Activated CD4-positive, alpha-beta T cell treated with anti-CD3 and anti-CD28 coated beads, Interleukin-2, Interleukin-6, amounts not matched to agents 100 ng/mL and 50 ng/mL, durations not matched to agents 16 hours and 8 hours (primary cell): ENCODE results near the gene SSBP3.
"Not testable (repeated sequence)": the region's sequence is repeated elsewhere in the genome, so short reads cannot be mapped to it uniquely, and the experiment has no call there.

Experiments
- DNase-seq: peaks from one replicate; pipeline ENCODE4 v3.0.0-alpha.2; 2020

SSBP3 gene

GRCh38 chr1:54391450-54392209 lies 14.6 kb downstream of the SSBP3 start:
- no peak for DNase-seq

- DNase-seq = no peak
Observed at GRCh38 chr1:54390655-54391054, 15.5 kb downstream of the SSBP3 start.

- not testable (repeated sequence) for DNase-seq
Observed at GRCh38 chr1:54389608-54390007, 16.6 kb downstream of the SSBP3 start.

- DNase-seq = no peak
Observed at GRCh38 chr1:54387419-54387818, 18.8 kb downstream of the SSBP3 start.

- DNase-seq = no peak
Observed at GRCh38 chr1:54385727-54386022, 20.5 kb downstream of the SSBP3 start.

- DNase-seq = no peak
Observed at GRCh38 chr1:54384918-54385726, 21.1 kb downstream of the SSBP3 start.

DNA sequence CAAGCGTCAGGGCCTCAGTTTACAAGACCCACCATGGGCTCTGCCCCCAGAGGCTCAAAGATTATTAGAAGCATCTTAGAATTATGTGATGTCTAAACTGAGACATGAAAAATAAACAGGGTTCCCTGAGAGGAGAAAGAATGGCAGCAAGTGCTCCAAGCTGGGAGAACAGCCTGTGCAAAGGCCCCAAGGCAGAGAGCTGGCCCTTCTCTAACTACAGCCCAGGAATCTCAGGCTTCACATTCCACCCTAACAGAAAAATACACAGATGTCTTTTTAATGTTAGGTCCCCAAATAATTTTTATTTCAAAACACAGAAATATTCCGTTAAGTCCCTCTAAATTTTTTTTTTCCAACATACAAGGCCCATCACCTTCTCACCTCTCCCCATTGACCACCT lies 21.7 kb downstream of the SSBP3 start:
- DNase-seq = no peak

DNA sequence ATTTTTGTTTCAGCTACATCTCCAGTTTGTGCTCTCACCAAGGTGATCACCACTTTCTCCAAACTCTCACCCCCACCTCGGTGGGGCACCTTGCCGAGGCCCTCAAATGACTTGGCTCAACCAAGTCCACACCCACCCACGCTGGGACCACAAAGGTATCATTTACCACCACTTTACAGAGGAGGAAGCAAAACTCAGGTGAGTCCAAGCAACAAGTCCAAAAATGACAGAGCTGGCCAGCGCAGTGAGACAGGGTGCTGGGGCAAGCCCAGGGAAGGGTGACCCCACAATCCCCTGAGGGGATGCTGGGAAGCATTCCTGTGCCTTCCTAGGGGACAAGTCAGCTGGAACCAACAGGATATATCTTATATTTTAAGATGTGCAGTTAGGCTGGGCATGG lies 24.7 kb downstream of the SSBP3 start:
- no peak for DNase-seq

GRCh38 chr1:54380290-54380882 lies 25.8 kb downstream of the SSBP3 start:
- peak; percentile 56 for DNase-seq

DNA sequence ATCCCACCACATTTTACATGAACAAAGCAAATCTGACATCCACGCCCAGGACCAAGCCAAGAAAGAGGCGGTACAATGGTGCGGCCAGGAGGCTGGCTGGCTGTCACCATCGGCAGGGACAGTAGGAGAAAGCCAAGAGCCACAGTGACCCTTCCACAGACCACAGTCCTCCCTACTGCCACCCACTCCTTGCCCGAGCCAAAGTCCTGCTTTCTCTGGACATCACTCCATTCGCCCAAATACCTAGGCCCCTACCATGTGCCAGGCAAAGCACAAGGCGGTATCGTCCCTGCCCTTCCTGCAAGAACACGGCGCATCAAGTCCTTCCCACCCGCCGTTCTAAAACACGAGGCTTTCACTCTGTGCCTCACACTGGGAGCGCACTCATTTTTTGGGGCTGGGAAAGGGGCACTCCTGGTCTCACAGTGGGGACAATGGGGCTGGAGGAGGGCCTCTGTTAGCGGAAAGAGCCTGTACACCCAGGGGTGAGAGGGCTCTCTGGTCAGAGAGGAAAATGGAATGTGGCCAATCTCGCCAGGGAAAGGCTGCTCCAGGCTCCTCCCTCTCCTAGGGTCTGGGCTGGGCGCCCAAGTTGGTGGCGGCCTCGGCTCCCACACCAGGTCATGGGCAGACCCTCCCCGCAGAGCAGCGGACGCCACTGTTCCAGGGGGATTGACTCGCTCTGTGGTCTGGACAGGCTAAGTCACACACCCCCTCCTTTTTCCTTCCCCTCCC lies 26.5 kb downstream of the SSBP3 start:
- DNase-seq = no peak

DNA sequence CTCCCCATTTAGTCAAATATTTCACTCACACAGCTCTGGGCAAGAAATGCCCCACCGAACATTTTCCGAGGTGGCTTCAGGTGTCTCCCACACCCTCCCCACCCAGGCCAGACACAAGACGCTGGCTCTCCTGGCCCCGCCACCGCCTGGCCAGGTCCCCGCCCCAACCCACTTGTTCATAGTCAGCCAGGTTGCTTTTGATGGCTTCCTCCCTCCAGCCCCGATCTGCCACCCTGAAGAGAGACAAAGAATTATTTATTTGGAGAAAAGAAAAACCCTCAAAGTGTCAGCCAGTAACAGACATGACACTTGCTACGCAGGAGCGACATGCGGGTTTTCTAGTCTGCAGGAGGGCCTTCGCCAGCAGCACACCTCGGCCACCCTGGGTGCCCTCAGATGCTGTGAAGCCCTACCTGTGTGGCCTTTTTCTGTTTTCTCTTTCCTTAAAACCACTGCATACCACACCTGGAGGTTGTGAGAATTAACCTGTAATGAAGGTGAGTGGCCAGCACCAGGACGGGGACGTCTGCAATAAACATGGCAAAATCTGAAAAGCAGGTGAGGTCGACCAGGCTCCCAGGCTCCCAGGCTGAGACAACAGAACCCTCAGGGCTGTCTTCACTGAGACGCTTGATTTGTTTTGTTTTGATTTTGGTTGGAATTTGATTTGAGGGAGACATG lies 27.2 kb downstream of the SSBP3 start:
- no peak for DNase-seq

DNA sequence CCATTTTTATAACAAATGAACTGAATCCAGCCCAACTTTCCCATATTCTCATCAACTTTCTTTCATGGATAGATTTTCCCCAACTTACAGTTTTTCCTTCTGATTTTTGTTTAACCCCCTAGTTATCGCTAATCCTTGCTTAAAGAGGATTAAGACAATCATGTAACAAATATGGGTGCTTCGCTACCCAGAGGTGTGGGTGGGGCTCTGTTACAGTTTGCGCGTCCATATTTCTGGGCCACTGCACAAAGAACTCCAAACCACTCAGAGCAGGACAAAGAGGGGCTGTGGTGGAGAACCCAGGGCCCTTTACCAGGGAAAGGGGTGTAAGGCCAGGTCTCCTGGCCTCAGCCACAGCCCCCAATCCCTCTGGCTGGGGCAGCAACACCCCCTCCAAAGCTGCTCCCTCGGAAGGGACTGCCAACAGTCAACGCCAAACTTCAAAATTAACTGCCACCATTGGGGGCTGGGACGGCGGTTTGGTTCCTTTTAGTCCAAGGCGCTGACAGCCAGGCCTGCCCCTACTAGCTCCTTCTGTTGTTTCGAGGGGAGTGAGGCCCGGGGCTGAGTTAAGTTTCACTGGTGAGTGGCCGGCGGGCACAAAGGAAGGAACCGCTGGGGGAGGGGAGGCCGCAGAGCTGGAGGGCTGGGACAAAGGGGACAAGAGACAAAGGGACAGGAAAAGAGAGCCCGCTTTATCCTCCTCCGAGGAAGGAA lies 27.9 kb downstream of the SSBP3 start:
- no peak for DNase-seq

DNA sequence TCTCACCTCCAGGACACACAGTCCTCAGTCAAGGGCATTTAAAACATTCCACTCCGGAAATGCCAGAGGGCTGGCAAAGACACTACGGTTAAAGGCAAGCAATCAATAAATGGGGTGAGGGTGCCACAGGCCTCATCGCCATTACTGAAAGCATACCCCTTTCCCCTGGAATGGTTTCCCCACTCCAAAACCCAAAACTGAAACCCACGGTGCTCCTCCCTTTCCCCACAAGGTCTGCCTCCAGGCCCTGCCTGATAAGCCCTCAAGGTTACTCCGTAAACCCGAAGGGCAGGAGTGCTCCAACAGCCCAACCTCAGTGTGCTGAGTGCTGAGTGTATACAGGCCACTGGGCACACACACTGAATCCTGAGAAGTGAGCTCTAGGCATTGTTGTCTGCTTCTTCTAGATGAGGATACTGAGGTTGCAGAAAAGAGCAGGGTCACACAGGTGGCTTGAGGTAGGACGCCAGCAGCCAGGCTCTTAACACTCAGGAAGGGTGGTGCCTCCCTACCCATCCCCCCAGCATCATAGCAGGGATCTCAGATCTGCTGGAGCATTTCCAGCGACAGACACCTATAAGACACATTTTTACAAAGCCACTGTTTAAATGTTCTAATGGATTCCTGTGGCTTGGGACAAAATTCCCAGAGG lies 29.0 kb downstream of the SSBP3 start:
- no peak for DNase-seq

DNA sequence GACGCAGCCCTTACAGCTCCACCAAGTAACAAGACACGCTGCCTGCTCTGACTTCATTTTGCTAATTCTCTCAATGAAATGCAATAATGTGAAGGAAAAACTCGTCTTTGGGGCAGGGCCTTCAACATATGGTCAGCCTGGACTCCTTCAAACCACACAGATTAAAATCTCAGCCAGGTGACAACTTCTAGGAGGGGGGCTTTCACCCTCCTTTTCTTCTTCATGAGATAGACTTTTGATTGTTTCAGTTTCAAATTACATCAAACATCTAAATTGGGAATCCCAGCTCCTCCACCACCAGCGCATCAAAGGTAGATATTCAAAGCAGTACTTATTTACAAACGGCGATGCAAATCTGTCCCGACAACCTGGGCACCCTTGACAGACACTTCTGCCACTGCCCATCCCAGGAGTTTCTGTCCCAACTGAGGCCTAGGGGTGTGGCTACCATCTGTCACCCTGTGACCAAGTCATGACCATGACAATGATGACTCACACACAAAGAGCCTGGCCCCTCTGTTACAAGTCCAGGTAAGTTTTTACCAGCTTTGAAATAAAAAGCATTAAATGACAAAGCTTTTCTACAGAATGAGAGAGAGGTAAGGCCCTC lies 29.7 kb downstream of the SSBP3 start:
- DNase-seq = peak; percentile 47

- no peak for DNase-seq
Observed at GRCh38 chr1:54375712-54376429, 30.3 kb downstream of the SSBP3 start.

DNA sequence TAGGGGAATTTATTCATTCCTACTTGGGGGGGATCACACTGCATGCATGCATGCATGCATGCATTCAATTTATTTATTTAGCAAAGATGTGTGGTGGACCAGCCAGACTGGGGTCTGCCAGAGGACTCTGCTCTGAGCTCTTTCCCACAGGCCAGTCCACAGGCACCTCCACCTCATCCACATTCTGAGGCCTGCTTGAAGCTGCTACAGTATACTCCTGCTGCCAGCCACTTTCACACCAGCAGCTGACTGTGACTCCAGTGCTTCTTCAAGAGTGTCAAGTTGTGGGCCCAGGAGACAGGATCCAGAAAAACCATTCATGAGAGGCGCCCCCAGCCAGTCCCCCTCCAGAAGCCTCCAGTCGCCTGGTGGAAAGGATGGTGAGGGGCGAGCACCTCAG lies 30.9 kb downstream of the SSBP3 start:
- no peak for DNase-seq

GRCh38 chr1:54374766-54375165 lies 31.4 kb downstream of the SSBP3 start:
- no peak for DNase-seq

GRCh38 chr1:54372978-54373377 lies 33.2 kb downstream of the SSBP3 start:
- DNase-seq = no peak

GRCh38 chr1:54371942-54372275 lies 34.3 kb downstream of the SSBP3 start:
- DNase-seq = no peak
